HPDE6-E6E7 (cell line): ENCODE measurements around the gene GPBP1L1.
"Not testable (repeated sequence)": the region's sequence is repeated elsewhere in the genome, so short reads cannot be mapped to it uniquely, and the experiment has no call there.

Experiments used
- DNase-seq: peaks from one replicate; pipeline ENCODE4 v3.0.0; 2011; ENCODE audit warnings: missing footprints; ENCODE audit errors: extremely low spot score

The GPBP1L1 gene

GRCh38 chr1:45679123-45679522 lies 7.2 kb downstream of the GPBP1L1 start:
- DNase-seq: peak; percentile 4

DNA sequence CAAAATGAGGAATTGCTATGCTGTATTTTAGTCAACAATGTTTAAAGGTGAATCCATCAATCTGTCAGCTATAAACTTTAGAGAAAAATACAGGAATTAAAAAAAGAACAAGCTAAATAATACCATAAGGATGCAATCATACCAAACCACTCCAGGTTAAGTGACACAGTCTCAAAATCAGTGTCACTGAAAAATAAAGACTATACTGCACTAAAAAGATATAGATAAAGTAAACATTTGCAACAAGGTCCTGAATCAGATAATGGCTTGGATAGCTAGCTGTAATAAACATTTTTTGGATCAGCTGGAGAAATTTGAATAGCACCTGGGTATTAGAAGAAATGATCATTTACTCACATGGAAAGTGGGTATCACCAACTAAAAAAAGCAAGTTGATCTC lies 7.8 kb downstream of the GPBP1L1 start:
- no peak for DNase-seq

- DNase-seq: no peak
These were observed 8.5 kb downstream of the GPBP1L1 start for GRCh38 chr1:45677751-45678245.

- not testable (repeated sequence) for DNase-seq
These were observed 9.8 kb downstream of the GPBP1L1 start for GRCh38 chr1:45676553-45676952.

DNA sequence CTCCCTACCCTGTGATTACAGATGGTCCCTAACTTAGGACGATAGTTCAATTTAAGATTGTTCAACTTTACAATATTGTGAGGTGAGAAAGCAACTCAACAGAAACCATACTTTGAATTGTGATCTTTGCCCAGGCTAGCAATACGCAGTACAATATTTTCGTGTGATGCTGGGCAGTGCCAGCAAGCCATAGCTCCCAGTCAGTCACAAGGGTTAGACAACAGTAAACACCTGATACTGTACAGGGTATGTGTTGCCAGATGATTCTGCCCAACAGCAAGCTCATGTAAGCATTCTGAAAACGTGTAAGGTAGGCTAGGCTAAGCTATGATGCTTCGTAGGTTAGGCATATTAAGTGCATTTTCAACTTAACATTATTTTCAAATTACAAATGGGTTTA lies 11.9 kb downstream of the GPBP1L1 start:
- DNase-seq: no peak

- no peak for DNase-seq
These were observed 12.4 kb downstream of the GPBP1L1 start for GRCh38 chr1:45673956-45674355.

DNA sequence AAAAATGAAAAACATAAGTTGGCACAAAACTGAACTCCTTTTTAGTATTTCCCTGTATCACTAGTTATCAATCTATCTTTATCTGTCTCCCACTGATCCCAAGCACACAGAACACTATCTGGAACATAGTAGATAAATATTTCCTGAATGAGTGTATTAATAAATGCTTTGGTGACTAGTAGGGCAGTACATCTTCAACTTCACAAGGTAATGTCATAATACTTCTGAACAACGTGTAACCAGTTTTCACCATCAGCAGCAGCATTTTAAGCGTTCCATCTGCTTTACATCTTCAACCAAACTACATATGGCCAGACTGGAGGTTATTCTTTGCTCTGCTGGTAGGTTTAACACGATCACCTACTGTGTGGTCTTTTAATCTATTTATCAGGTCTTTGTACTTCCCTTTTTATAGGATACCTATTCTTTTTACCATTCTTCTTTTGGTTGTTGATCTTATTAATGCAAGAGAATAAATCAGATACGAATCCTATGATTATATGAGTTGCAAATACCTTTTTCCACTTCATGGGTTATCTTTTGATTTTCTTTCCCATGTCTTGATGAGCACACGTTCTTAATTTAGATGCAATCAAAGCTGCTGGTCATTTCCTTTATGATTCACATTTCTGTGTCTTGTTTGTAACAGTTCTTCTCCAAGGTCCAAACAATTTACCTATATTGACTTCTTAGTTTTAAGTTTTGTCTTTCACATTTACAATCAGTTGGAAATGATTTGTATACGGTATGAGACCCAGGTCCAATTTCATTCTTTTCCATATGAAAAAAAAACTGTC lies 16.3 kb downstream of the GPBP1L1 start:
- DNase-seq: no peak

DNA sequence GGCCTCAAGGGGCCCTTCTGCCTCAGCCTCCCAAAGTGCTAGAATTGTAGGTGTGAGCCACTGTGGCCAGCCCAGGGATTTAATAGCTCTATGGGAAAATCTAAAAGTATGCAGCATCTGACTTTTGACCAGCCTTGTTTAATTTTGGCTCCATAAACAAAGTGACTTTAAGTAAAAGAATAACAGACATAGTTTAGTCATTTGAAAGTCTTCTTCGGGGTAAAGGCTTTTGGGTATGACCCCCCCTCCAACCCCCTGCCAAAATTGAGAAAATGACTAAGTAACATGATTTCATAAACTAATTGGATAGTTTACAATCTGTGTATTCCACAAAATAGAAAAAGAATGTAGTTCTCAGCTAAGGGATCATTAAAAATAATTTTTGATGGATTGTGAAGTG lies 17.0 kb downstream of the GPBP1L1 start:
- no peak for DNase-seq

- DNase-seq: no peak
These were observed 17.8 kb downstream of the GPBP1L1 start for GRCh38 chr1:45668526-45668925.

GRCh38 chr1:45667321-45668111 lies 18.8 kb downstream of the GPBP1L1 start:
- no peak for DNase-seq

DNA sequence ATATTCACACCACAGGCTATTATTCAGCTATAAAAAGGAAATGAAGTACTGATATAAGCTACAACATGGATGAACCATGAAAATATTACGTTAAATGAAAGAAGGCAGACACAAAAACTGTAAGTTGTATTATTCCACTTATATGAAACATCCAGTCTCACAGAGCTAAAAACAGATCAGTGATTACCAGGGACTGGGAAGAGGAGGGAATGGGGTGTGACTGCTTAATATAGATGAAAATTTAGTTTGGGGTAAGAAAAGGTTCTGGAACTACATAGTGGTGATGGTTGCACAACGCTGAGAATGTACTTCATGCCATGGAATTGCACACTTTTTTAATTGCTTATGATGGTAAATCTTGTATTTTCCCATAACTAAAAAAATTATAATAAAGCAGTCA lies 19.5 kb downstream of the GPBP1L1 start:
- DNase-seq: no peak

- DNase-seq: no peak
These were observed 26.0 kb downstream of the GPBP1L1 start for GRCh38 chr1:45660336-45660735.

- DNase-seq: no peak
These were observed 27.1 kb downstream of the GPBP1L1 start for GRCh38 chr1:45659222-45659621.

GRCh38 chr1:45658171-45658570 lies 28.2 kb downstream of the GPBP1L1 start:
- DNase-seq: no peak

- no peak for DNase-seq
These were observed 29.6 kb downstream of the GPBP1L1 start for GRCh38 chr1:45656573-45657226.

- no peak for DNase-seq
These were observed 31.6 kb downstream of the GPBP1L1 start for GRCh38 chr1:45654540-45655280.

DNA sequence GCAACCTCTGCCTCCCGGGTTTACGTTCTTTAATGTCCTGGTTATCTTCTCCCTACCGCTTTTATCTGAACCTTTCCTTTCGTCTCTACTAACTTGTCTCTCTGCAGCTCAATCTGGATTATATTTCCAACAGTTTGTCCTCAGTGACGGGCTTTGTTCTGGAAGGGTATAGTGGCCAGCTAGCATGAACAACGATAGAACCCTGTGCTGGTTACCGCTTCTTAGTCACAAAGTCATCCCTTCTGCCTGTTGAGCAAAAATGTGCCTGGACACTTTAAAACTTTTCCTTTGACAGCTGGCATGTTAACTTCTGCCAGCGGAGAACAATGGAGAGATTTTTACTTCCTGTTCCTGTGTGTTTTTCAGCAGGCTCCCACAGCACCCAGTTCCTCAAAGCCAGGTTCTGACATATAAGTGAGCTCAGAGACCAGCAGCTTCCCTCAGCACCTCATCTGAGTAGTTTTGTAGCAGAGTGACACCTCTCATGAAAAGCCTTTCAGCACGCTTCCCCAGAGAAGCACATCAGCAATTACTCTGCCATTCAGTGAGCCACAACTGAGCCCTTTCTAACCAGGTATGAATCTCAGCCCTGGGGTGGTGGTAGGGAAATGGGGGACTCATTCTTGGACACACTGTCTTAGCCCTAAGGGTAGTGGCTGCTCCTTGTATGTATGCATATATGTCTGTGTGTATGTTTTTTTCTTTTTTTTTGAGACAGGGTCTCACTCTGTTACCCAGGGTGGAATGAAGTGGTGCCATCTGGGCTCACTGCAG lies 38.9 kb downstream of the GPBP1L1 start:
- no peak for DNase-seq

DNA sequence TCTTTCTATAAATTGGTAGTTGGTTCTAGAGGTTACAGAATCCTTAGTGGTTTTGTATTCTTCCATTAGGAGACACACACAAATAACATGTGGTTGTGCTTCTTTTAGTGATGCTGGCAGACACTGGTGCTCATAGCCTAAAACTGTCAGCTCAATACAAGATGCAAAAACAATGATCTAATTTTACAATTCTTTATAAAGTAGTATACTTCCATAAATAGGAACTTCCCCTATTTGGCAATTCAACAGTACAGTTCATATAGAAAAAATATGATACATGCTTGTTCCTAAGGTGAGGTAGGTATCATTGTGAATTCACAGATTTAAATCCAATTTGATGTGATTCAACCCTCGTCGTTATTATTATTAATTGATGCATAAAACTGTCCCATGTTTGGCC lies 41.7 kb downstream of the GPBP1L1 start:
- no peak for DNase-seq

DNA sequence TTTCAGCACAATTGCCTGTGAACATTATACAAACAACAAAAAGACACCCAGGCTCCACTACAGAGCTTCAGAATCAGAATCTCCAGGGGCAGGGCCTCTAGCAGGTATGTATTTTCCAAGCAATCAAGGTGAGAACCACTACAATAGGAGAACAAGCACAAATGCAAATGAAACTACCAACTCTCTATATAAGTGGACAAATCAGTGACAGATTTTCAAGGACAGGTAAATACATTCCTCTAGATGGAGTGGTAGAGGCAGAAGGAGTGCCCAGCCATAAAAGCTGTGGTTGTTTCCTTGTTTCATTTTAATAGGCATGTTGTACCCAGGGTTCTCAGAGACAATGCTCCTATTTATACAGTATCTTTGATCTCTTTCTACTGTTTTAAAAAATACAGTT lies 42.4 kb downstream of the GPBP1L1 start:
- no peak for DNase-seq

DNA sequence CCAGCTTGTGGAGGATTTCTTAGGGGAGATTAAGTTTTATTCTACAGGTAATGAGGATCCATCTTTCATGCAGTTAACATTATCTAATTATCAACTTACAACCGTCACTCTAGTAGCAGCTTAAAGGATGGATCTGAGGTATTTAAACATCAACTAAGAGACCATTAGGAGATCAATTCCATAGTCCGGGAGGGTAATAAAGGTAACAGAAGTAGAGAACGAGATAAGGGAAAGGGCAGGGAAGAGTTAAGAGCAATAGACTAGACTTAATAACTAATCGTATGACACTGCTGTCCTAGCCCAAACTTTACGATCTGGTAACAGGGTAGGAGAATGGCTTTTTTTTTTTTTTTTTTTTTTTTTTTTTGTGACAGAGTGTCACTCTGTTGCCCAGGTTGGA lies 43.0 kb downstream of the GPBP1L1 start:
- no peak for DNase-seq

- DNase-seq: no peak
These were observed 46.0 kb downstream of the GPBP1L1 start for GRCh38 chr1:45640293-45640692.
